ENCODE results near the gene SPATA32.

- TF ChIP-seq CTCF (IDR thresholded peaks at IDR 0.05), result no peak
- TF ChIP-seq MAZ (IDR thresholded peaks at IDR 0.05; ENCODE audit: borderline replicate concordance, low read depth, low read length), result no peak
- no peak for TF ChIP-seq KDM1A (IDR thresholded peaks at IDR 0.05; ENCODE audit: low read depth)
- no peak for TF ChIP-seq RFX5 (IDR thresholded peaks at IDR 0.05)
- TF ChIP-seq POLR2A (IDR thresholded peaks at IDR 0.05; ENCODE audit: low read length), result no peak
- no peak for TF ChIP-seq SREBF2 (IDR thresholded peaks at IDR 0.05)
- no peak for TF ChIP-seq RNF2 (IDR thresholded peaks at IDR 0.05; ENCODE audit: borderline replicate concordance, low read depth)
- no peak for TF ChIP-seq MAFK (IDR thresholded peaks at IDR 0.05; ENCODE audit: partially characterized antibody)
These were observed 5.6 kb downstream of the SPATA32 start for GRCh38 chr17:45256114-45256966.
